Activated naive CD4-positive, alpha-beta T cell treated with anti-CD3 and anti-CD28 coated beads, Interleukin-2, amount 50 U/mL, for 72 hours (primary cell): Measurements from ENCODE around the gene IRX4. TPM values are rescaled to one million over a fixed set of nuclear protein-coding genes. Genes with fewer than 3 reads are reported as not detected.
"Not testable (repeated sequence)": the region's sequence is repeated elsewhere in the genome, so short reads cannot be mapped to it uniquely, and the experiment has no call there.

ENCODE experiments used
- ATAC-seq, 2 donors: fragments of 150-1000 bp; cut with Tn5 transposase; 2 replicates each; pipeline ENCODE4 v1.10.0; 2021; ENCODE audit warnings: mild to moderate bottlenecking in 2 of 2, moderate library complexity in 2 of 2
- DNase-seq, 2 donors: peaks; one replicate each; pipeline ENCODE4 v3.0.0; 2021 to 2022; ENCODE audit warnings: low spot score in 2 of 2
- H3K27ac Mint-ChIP-seq, 2 donors: one replicate each; pipeline ENCODE4 v1.8.0; 2022; ENCODE audit warnings: mild to moderate bottlenecking in 2 of 2, mixed read lengths in 2 of 2
- H3K36me3 Mint-ChIP-seq, 2 donors: one replicate each; pipeline ENCODE4 v1.8.0; 2022; ENCODE audit warnings: mixed read lengths in 2 of 2
- H3K9me3 Mint-ChIP-seq, 2 donors: one replicate each; pipeline ENCODE4 v1.8.0; 2022; ENCODE audit warnings: mixed read lengths in 2 of 2
- total RNA-seq, 2 donors: library from RNA; stranded (reverse); gene quantifications; one replicate each; pipeline ENCODE4 v1.2.3, GENCODE V29; 2022

The IRX4 gene
- total RNA-seq, 2 donors from 2014 or later: not detected

GRCh38 chr5:1875843-1876659 lies 6.7 kb downstream of the IRX4 start:
- no peak for ATAC-seq
- no peak overlapping the region for H3K27ac Mint-ChIP-seq
- DNase-seq: no peak
- no peaks in the 10 kb centered on the region for H3K9me3 Mint-ChIP-seq
- H3K36me3 Mint-ChIP-seq: peaks cover 5 to 10% of the 10 kb centered on the region in 2 donors

DNA sequence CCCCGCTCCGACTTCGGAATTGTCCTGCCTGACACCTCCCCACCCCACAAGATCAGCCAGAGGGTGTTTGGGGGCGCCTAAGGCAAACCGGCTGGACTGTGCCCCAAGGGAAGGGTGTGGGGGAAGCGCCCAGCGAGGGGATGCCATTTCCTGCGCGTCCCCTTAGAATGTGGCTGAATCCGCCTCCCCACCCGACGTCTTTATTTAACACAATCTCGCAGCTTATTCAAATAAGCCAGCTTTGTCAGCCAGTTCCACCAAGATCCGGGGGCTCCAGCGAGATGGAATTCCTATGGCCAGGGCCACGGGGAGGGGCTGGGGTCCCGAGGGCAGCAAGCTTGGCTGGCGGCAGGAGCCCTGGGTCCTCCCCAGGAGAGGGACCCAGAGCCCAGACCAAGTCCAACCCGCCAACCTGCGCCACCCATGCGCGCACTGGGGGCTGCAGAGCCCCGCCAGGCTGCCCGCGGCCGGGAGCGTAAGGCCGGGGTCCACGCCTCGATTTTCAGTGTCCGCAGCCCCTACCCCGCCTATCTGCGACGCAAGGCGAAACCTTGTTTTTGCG lies 7.4 kb downstream of the IRX4 start:
- no peaks in the 10 kb centered on the region for H3K9me3 Mint-ChIP-seq
- H3K36me3 Mint-ChIP-seq: peaks cover 5 to 8% of the 10 kb centered on the region in 2 donors
- ATAC-seq (no peak), DNase-seq (no peak)
- no peak overlapping the region for H3K27ac Mint-ChIP-seq

GRCh38 chr5:1874771-1875220 lies 7.9 kb downstream of the IRX4 start:
- peaks cover 4 to 5% of the 10 kb centered on the region in 2 donors for H3K36me3 Mint-ChIP-seq
- H3K9me3 Mint-ChIP-seq: no peaks in the 10 kb centered on the region
- ATAC-seq (no peak), DNase-seq (no peak)
- H3K27ac Mint-ChIP-seq: peak overlapping the region in 1 of 2 donors; percentile 70

GRCh38 chr5:1874348-1874747 lies 8.4 kb downstream of the IRX4 start:
- H3K36me3 Mint-ChIP-seq: peaks cover 0 to under 1% of the 10 kb centered on the region in 2 donors
- ATAC-seq (no peak), DNase-seq (no peak)
- peak overlapping the region in 1 of 2 donors; percentile 70 for H3K27ac Mint-ChIP-seq
- no peaks in the 10 kb centered on the region for H3K9me3 Mint-ChIP-seq

DNA sequence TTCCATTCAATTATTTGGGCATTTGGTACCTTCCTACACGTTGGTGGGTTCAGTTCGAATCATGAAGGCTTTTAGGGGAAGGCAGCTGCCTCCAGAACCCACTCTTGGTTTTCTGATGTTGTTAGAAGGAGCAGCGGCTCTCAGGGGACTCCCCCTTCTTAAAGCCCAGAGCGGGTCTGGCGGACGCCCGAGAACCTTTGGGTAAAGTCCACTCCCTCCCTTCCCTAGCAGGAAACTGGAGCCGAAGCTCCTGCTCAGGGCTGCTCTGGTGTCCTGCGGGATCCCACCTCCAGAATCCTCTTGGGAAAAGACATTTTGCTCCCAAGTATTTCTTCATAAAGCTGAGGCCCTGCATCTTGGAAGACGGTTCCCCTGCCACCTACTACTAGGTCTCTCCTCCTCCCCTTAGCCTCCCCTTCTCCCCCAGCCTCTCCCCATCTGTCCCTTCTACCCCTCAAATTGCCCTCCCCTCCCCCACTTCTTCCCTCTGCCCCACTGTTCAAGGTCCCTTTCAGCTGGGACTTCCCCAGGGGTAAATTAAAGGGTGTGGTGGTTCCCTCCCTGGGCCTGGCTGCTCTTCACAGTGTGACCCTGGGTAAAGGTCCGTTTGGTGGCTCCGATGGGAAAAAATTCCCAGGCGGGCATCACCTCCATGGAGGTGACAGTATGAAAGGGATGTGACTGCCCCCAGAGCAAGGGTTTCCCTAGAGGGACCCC lies 9.3 kb downstream of the IRX4 start:
- ATAC-seq (no peak), DNase-seq (no peak)
- Mint-ChIP-seq H3K36me3 (no peaks in the 10 kb centered on the region), H3K27ac (no peak overlapping the region), H3K9me3 (no peaks in the 10 kb centered on the region)

DNA sequence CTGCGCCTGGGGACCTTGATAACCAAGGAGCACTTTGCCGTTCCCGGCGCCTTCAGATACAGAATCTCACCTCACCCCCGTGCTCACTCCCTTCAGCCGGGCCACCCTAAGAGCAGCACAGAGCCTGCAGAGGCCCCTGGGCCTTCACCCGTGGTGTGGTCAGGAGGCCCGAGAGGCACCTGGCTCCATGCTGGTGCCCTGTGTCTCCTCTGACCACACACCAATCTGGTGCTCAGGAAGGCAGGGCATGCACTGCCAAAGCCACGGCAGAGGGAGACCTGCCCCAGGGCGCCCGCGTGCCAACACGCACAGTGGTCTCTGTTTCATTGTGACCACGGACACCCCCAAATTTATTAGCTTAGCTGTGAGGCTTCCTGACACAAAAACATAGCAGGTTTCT lies 11.3 kb downstream of the IRX4 start:
- H3K27ac Mint-ChIP-seq: no peak overlapping the region
- no peaks in the 10 kb centered on the region for H3K36me3 Mint-ChIP-seq
- no peak for ATAC-seq
- H3K9me3 Mint-ChIP-seq: no peaks in the 10 kb centered on the region
- DNase-seq: no peak

DNA sequence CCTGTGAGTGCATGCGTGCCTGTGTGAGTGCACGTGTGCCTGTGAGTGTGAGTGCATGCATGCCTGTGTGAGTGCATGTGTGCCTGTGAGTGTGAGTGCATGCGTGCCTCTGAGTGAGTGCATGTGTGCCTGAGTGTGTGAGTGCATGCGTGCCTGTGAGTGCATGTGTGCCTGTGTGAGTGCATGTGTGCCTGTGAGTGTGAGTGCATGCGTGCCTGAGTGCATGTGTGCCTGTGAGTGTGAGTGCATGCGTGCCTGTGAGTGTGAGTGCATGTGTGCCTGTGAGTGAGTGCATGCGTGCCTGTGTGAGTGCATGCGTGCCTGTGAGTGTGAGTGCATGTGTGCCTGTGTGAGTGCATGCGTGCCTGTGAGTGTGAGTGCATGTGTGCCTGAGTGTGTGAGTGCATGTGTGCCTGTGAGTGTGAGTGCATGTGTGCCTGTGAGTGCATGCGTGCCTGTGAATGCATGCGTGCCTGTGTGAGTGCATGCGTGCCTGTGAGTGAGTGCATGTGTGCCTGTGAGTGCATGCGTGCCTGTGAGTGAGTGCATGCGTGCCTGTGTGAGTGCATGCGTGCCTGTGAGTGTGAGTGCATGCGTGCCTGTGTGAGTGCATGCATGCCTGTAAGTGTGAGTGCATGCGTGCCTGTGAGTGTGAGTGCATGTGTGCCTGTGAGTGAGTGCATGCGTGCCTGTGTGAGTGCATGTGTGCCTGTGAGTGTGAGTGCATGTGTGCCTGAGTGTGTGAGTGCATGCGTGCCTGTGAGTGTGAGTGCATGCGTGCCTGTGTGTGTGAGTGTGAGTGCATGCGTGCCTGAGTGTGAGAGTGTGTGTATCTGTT lies 12.1 kb downstream of the IRX4 start:
- not testable (repeated sequence) for H3K9me3 Mint-ChIP-seq, ATAC-seq, DNase-seq, H3K36me3 Mint-ChIP-seq, H3K27ac Mint-ChIP-seq

DNA sequence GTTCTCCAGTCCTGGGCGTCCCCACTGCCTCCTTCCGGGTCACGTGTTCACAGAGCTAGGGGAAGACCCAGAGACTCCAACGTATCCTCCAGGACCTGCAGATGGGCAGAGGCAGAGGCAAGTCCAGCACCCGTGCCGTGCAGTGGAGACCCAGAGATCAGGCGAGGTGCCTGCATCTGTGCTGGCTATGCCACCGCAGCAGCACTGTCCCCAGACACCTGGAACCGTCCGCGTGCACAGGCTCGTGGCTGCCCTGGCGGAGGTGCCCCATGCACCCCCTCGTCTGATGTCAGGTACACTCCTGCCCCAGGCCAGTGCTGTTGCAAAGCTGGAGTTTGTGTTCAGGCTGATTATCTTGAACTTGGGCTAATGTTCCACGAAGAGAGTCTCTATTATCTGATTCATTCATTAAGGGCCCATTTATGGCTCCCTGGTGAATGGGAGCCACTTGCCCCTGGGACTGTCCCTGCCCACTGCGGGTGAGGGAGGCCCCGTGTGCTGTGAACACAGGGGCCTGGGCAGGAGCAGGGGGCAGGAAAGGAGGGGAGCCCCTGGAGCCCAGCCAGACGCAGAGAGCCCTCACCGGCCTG lies 13.7 kb downstream of the IRX4 start:
- H3K36me3 Mint-ChIP-seq: no peaks in the 10 kb centered on the region
- H3K9me3 Mint-ChIP-seq: no peaks in the 10 kb centered on the region
- DNase-seq (no peak), ATAC-seq (no peak)
- no peak overlapping the region for H3K27ac Mint-ChIP-seq

DNA sequence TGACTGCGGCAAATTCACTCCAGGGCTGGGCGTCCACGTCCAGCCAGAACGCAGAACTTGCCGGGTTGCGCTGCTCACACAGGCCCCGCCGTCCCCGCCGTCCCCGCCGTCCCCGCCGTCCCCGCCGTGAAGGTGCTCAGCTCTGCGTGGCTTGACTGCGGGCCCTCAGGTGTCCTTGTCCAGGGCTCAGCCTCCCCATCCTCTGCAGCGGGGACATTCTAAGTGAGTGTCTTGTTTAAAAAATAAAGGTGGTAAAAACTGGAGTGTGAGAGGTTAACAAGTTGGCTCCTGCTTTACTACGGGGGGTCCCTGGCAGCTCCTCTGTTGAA lies 14.9 kb downstream of the IRX4 start:
- Mint-ChIP-seq H3K36me3 (no peaks in the 10 kb centered on the region), H3K27ac (no peak overlapping the region), H3K9me3 (no peaks in the 10 kb centered on the region)
- ATAC-seq (no peak), DNase-seq (no peak)

DNA sequence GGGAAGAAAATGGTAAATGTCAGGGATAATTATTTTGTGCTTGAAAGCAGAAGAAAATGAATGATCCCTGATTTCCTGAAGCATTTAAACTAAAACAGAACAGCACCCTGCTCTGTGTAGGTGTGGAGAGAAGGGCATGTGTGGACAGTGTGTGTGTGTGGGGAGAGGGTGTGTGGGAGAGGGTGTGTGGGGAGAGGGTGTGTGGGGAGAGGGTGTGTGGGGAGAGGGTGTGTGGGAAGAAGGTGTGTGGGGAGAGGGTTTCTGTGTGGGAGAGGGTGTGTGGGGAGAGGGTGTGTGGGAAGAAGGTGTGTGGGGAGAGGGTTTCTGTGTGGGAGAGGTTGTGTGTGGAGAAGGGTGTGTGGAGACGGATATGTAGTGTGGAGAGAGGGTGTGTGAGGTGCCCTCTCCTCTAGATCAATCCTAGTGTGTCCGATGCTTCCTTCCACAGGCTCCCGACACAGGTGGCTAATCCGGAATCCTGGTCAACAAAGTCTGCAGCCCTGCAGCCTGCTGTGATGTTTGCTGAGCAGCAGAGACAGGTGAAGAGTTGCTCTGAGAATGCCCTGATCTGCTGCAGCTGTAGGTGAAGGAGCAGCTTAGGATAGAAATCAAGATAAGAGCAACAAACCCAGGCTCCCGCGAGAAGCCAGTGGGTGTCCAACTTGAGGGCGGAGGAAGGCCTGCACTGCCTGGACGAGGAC lies 15.5 kb downstream of the IRX4 start:
- Mint-ChIP-seq H3K27ac (no peak overlapping the region), H3K36me3 (no peaks in the 10 kb centered on the region), H3K9me3 (no peaks in the 10 kb centered on the region)
- DNase-seq (no peak), ATAC-seq (no peak)

- H3K36me3 Mint-ChIP-seq: no peaks in the 10 kb centered on the region
- H3K27ac Mint-ChIP-seq: no peak overlapping the region
- ATAC-seq (no peak), DNase-seq (no peak)
- H3K9me3 Mint-ChIP-seq: no peaks in the 10 kb centered on the region
These were observed 16.8 kb downstream of the IRX4 start for GRCh38 chr5:1865948-1866347.

- DNase-seq (no peak), ATAC-seq (no peak)
- Mint-ChIP-seq H3K9me3 (no peaks in the 10 kb centered on the region), H3K36me3 (no peaks in the 10 kb centered on the region), H3K27ac (no peak overlapping the region)
These were observed 17.2 kb downstream of the IRX4 start for GRCh38 chr5:1865486-1865885.

- no peaks in the 10 kb centered on the region for H3K36me3 Mint-ChIP-seq
- no peak overlapping the region for H3K27ac Mint-ChIP-seq
These were observed 17.8 kb downstream of the IRX4 start for GRCh38 chr5:1864896-1865440.

DNA sequence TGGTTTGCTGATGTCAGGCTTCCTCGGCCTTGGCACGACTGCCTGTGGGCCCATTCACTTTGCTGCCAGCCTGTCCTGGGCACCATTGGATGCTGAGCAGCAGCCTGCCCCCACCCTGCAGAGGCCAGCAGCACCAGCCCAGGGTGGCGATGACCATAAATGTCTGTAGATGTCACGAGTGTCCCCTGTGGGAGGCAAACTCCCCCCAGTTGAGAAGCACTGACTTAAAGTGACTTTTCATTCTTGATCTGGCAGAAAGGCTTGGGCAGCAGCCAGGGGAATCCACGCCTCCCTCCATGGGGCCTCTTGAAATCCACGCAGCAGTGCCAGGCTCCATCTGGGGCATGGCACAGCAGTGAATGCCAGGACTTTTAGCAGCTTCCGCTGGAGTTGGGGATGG lies 21.8 kb downstream of the IRX4 start:
- Mint-ChIP-seq H3K27ac (no peak overlapping the region), H3K9me3 (no peaks in the 10 kb centered on the region), H3K36me3 (no peaks in the 10 kb centered on the region)
- DNase-seq (no peak), ATAC-seq (no peak)

More at GRCh38 chr5:1864896-1865440, 17.8 kb downstream of the IRX4 start:
- no peak for ATAC-seq
- no peak for DNase-seq
- H3K9me3 Mint-ChIP-seq: no peaks in the 10 kb centered on the region

DNA sequence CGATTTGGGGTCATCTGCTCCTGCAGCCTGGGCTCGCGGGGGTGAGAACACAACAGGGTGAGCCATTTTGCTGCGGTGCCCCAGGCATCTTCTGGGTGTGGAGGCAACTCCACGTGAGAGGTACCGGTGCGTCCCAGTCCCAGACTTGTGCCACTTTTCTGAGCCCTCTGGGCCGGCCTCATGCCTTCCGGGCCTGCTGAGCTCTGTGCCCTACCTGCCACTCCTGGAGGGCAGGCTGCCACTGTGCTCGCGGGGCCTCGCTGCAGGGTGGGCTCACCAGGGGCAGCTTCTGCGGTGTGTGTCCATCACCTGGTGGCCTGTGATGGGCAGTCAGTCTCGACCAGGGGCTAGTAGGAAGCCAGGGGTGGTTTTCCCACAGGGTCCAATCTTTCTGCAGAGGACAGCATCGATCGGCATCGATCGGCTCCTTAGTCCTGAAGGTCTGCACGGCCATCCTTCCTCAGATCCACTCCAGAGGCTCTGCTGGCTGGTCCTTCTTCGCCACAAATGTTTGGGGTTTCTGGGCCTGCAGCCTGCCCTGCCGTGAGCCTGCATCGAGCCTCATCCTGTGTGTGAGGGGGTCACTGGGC lies 22.6 kb downstream of the IRX4 start:
- Mint-ChIP-seq H3K9me3 (no peaks in the 10 kb centered on the region), H3K36me3 (no peaks in the 10 kb centered on the region), H3K27ac (no peak overlapping the region)
- ATAC-seq (no peak), DNase-seq (no peak)
